Gastrocnemius medialis (tissue), 4 donors: ENCODE measurements around the gene HCFC1. TPM values are rescaled to one million over a fixed set of nuclear protein-coding genes. Genes with fewer than 3 reads are reported as not detected.
A peak's percentile ranks its signal among the peaks of the same experiment; 100 is the strongest.

ENCODE experiments used
- ATAC-seq, 2 donors: fragments of 150-250 bp; one replicate each; pipeline ENCODE4 v1.9.1; 2016
- DNase-seq, 2 donors: peaks; one replicate each; pipeline ENCODE4 v3.0.0-alpha.2; 2019
- H3K27ac ChIP-seq, 4 donors: fragments of 200-600 bp; sonication (generic); 1 replicate in 1 of 4; 2 replicates in 3 of 4; pipeline ENCODE4 v1.5.1; 2016 to 2018; ENCODE audit warnings: mild to moderate bottlenecking in 2 of 4, moderate library complexity in 1 of 4
- H3K27me3 ChIP-seq, 3 donors: fragments of 200-600 bp; sonication (generic) in 2 of 3; 1 replicate in 1 of 3; 2 replicates in 2 of 3; pipeline versions ENCODE4 v1.5.1 to v1.6.0; 2016 to 2019; ENCODE audit warnings: mild to moderate bottlenecking in 1 of 3, moderate library complexity in 1 of 3
- H3K36me3 ChIP-seq, 2 donors: fragments of 200-600 bp; sonication (generic) in 1 of 2; one replicate each; pipeline ENCODE4 v1.5.1; 2017 to 2018
- H3K4me1 ChIP-seq, 2 donors: fragments of 200-600 bp; sonication (generic) in 1 of 2; one replicate each; pipeline ENCODE4 v1.5.1; 2016 to 2017; ENCODE audit warnings: mild to moderate bottlenecking in 2 of 2
- H3K4me3 ChIP-seq, 4 donors: fragments of 200-600 bp; sonication (generic) in 3 of 4; 1 replicate in 1 of 4; 2 replicates in 3 of 4; pipeline ENCODE4 v1.5.1; 2016 to 2019; ENCODE audit warnings: mild to moderate bottlenecking in 2 of 4
- H3K9me3 ChIP-seq, 3 donors: fragments of 200-600 bp; sonication (generic) in 2 of 3; 1 replicate in 1 of 3; 2 replicates in 2 of 3; pipeline ENCODE4 v1.5.1; 2016 to 2019
- CTCF ChIP-seq, 5 experiments: fragments of 450-650 bp in 3 of 5; fragments of 200-600 bp in 2 of 5; sonication (generic) in 2 of 5; IDR thresholded peaks in 4 of 5; conservative IDR thresholded peaks in 1 of 5; 1 replicate in 4 of 5; 2 replicates in 1 of 5; pipeline ENCODE4 v1.5.1; 2016 to 2019; ENCODE audit warnings: antibody characterized with exemption in 5 of 5, mild to moderate bottlenecking in 3 of 5, moderate library complexity in 3 of 5
- POLR2A ChIP-seq, 2 donors: fragments of 450-650 bp; IDR thresholded peaks; one replicate each; pipeline ENCODE4 v1.6.1; 2017; ENCODE audit warnings: antibody characterized with exemption in 2 of 2, mild to moderate bottlenecking in 2 of 2, moderate library complexity in 2 of 2
- in situ Hi-C, 4 donors: fragments of 200-750 bp; cut with MboI; loops; one replicate each; pipeline versions ENCODE4 v1.15.0 to v1.8.0; 2017; ENCODE audit warnings: low sequenced_read_pairs in 4 of 4
- intact Hi-C: fragments of 100-400 bp; cut with DNase I; formaldehyde crosslinking; loops from one replicate; pipeline ENCODE4 v1.15.1; 2023; ENCODE audit warnings: low total_unique reads
- total RNA-seq, 4 donors: library from RNA; depleted of rRNA; stranded (reverse); fragments of >200 nt; gene quantifications; one replicate each; pipeline versions ENCODE4 v1.1.0 to v1.2.3, GENCODE V29; 2016

The HCFC1 gene
- total RNA-seq, 4 donors from 2014 or later, result 15.9 to 56.4 (median 51.8) TPM

- intact Hi-C loops (no loop called here), in situ Hi-C loops (loop anchor here in 1 of 4 donors (5.0 kb wide), 1 partner anchor 40 kb away; no protein-coding TSS in a partner anchor)
- H3K36me3 ChIP-seq, result peaks cover 0 to 20% of the 10 kb centered on the region in 2 donors
- peak overlapping the region in 2 of 4 donors; percentile 80 to 84 for H3K27ac ChIP-seq
- peaks cover 3 to 6% of the 10 kb centered on the region in 2 donors for H3K4me1 ChIP-seq
- no peak for DNase-seq
- no peak overlapping the region for H3K4me3 ChIP-seq
- TF ChIP-seq CTCF (IDR thresholded peaks at IDR 0.05 in 4 of 5, conservative IDR thresholded peaks at IDR 0.05 in 1 of 5) (no peak), POLR2A (IDR thresholded peaks at IDR 0.05) (no peak)
- H3K27me3 ChIP-seq, result no peaks in the 10 kb centered on the region
- no peak for ATAC-seq
- H3K9me3 ChIP-seq, result no peaks in the 10 kb centered on the region
Observed at GRCh38 chrX:154012336-154012991, 40.8 kb upstream of the HCFC1 start.

GRCh38 chrX:154011376-154012335 lies 40.0 kb upstream of the HCFC1 start:
- in situ Hi-C loops, result loop anchor here in 1 of 4 donors (5.0 kb wide), 1 partner anchor 41 kb away; no protein-coding TSS in a partner anchor

GRCh38 chrX:154010330-154011087 lies 38.9 kb upstream of the HCFC1 start:
- TF ChIP-seq CTCF (IDR thresholded peaks at IDR 0.05 in 4 of 5, conservative IDR thresholded peaks at IDR 0.05 in 1 of 5) (no peak), POLR2A (IDR thresholded peaks at IDR 0.05) (no peak)
- no peaks in the 10 kb centered on the region for H3K27me3 ChIP-seq
- ATAC-seq (peak; percentile 96 to 98), DNase-seq (peak; percentile 62 to 87)
- H3K4me3 ChIP-seq, result no peak overlapping the region
- peak overlapping the region; percentile 80 to 90 (median 86) for H3K27ac ChIP-seq
- peaks cover 0 to 5% of the 10 kb centered on the region in 2 donors for H3K36me3 ChIP-seq
- peaks cover 3 to 6% of the 10 kb centered on the region in 2 donors for H3K4me1 ChIP-seq
- intact Hi-C loops (no loop called here), in situ Hi-C loops (loop anchor here in 1 of 4 donors (5.0 kb wide), 1 partner anchor 42 kb away; no protein-coding TSS in a partner anchor)
- H3K9me3 ChIP-seq, result no peaks in the 10 kb centered on the region

More at GRCh38 chrX:154011376-154012335, 40.0 kb upstream of the HCFC1 start:
- Histone ChIP-seq H3K9me3 (no peaks in the 10 kb centered on the region), H3K4me3 (no peak overlapping the region), H3K36me3 (peaks cover 0 to 12% of the 10 kb centered on the region in 2 donors), H3K4me1 (peaks cover 3 to 6% of the 10 kb centered on the region in 2 donors), H3K27me3 (no peaks in the 10 kb centered on the region), H3K27ac (peak overlapping the region; percentile 80 to 90 (median 86))
- no peak for ATAC-seq
- TF ChIP-seq POLR2A (IDR thresholded peaks at IDR 0.05), result no peak
- no peak for TF ChIP-seq CTCF (IDR thresholded peaks at IDR 0.05 in 4 of 5, conservative IDR thresholded peaks at IDR 0.05 in 1 of 5)
- intact Hi-C loops, result no loop called here
- DNase-seq, result no peak

- in situ Hi-C loops, result no loop called here
- TF ChIP-seq CTCF (IDR thresholded peaks at IDR 0.05 in 4 of 5, conservative IDR thresholded peaks at IDR 0.05 in 1 of 5) (no peak), POLR2A (IDR thresholded peaks at IDR 0.05) (no peak)
- DNase-seq (no peak), ATAC-seq (no peak)
- Histone ChIP-seq H3K27me3 (no peaks in the 10 kb centered on the region), H3K27ac (peak overlapping the region in 1 of 4 donors; percentile 80), H3K9me3 (no peaks in the 10 kb centered on the region), H3K4me3 (no peak overlapping the region), H3K4me1 (peaks cover 3 to 6% of the 10 kb centered on the region in 2 donors), H3K36me3 (no peaks in the 10 kb centered on the region)
- intact Hi-C loops, result no loop called here
Observed at GRCh38 chrX:154008521-154008920, 36.9 kb upstream of the HCFC1 start.
